K562 (cell line): ENCODE measurements around the gene PRM3. TPM values are rescaled to one million over a fixed set of nuclear protein-coding genes. Genes with fewer than 3 reads are reported as not detected.

ENCODE experiments used
- ATAC-seq: fragments of 200-7000 bp; cut with Tn5 transposase; 3 replicates; pipeline ENCODE4 v1.9.1; 2020; ENCODE audit warnings: moderate library complexity
- BruUV-seq: library from RNA; stranded (reverse); fragments of 400-500 nt; replicated peaks from 2 replicates; lab custom pipeline; 2021; lab: Mats Ljungman, UMichigan
- CTCF ChIA-PET: fragments of 300-600 bp; formaldehyde crosslinking; extraction: SDS; loops from one replicate; lab custom pipeline; 2021; ENCODE audit warnings: low intra/inter-chr PET ratio; lab: Yijun Ruan, JAX
- POLR2A ChIA-PET: fragments of 300-600, 350-650 bp; sonication (Branson Sonifier 250); formaldehyde crosslinking; extraction: SDS; loops from one replicate; lab custom pipeline; 2021; ENCODE audit warnings: antibody characterized with exemption, inconsistent platforms; lab: Yijun Ruan, JAX
- DNase-seq, 4 experiments: peaks; one replicate each; pipeline versions ENCODE4 v3.0.0 to v3.0.0-alpha.2; 2011 to 2018; ENCODE audit warnings: low spot score in 3 of 4, mixed read lengths in 3 of 4; ENCODE audit errors: extremely low read depth in 1 of 4
- FAIRE-seq: peaks from 2 replicates; lab custom pipeline; 2011; peaks lifted over from hg19 to GRCh38; lab: Jason Lieb, UNC
- H2AFZ ChIP-seq: 2 replicates; pipeline ENCODE4 v1.6.0; 2011; ENCODE audit warnings: low read depth, low read length, control low read depth, inconsistent platforms
- H3K27ac ChIP-seq: fragments of 200-600 bp; 3 replicates; pipeline ENCODE4 v1.8.0; 2011; ENCODE audit warnings: low read depth, mild to moderate bottlenecking, control low read depth, inconsistent platforms, low read length, moderate library complexity, mixed read lengths; ENCODE audit errors: extremely low read depth
- H3K27me3 ChIP-seq, 2 experiments: fragments of 300-600 bp in 1 of 2; 2 replicates in 1 of 2; 3 replicates in 1 of 2; pipeline versions ENCODE4 v1.6.0 to v1.8.0; 2011; ENCODE audit warnings: inconsistent platforms in 2 of 2, low read length in 2 of 2, mild to moderate bottlenecking in 1 of 2, mixed read lengths in 1 of 2, moderate library complexity in 1 of 2; ENCODE audit not compliant: control insufficient read depth in 2 of 2, insufficient read depth in 2 of 2
- H3K36me3 ChIP-seq: fragments of 300-600 bp; 3 replicates; pipeline ENCODE4 v1.8.0; 2011; ENCODE audit warnings: mild to moderate bottlenecking, low read length, inconsistent platforms; ENCODE audit not compliant: control insufficient read depth, insufficient read depth
- H3K4me1 ChIP-seq, 2 experiments: fragments of 200-600 bp in 1 of 2; replicated peaks in 1 of 2; 2 replicates in 1 of 2; 3 replicates in 1 of 2; pipeline versions ENCODE4 v1.5.1 to v1.8.0; 2011; ENCODE audit warnings: inconsistent platforms in 2 of 2, low read length in 2 of 2, mild to moderate bottlenecking in 1 of 2, mixed read lengths in 1 of 2, moderate library complexity in 1 of 2; ENCODE audit not compliant: control insufficient read depth in 2 of 2, insufficient read depth in 2 of 2
- H3K4me2 ChIP-seq: 2 replicates; pipeline ENCODE4 v1.6.1; 2011; ENCODE audit warnings: low read length, control low read depth, inconsistent platforms, mixed read lengths; ENCODE audit not compliant: insufficient read depth
- H3K4me3 ChIP-seq: fragments of 200-600 bp; sonication (generic), shearing (Covaris generic); 2 replicates; pipeline ENCODE4 v1.5.1; 2016; ENCODE audit warnings: control low read depth, inconsistent platforms
- H3K79me2 ChIP-seq: fragments of 200-600 bp; 3 replicates; pipeline ENCODE4 v1.8.0; 2011; ENCODE audit warnings: low read length, inconsistent platforms; ENCODE audit not compliant: control insufficient read depth, insufficient read depth
- H3K9ac ChIP-seq, 2 experiments: 2 replicates each; pipeline versions ENCODE4 v1.6.0 to v1.6.1; 2011; ENCODE audit warnings: low read depth in 2 of 2, low read length in 2 of 2, control low read depth in 1 of 2, inconsistent platforms in 1 of 2, mild to moderate bottlenecking in 1 of 2, mixed read lengths in 1 of 2; ENCODE audit not compliant: insufficient read depth in 1 of 2
- H3K9me1 ChIP-seq: one replicate; pipeline ENCODE4 v1.6.0; 2011; ENCODE audit warnings: inconsistent platforms, mild to moderate bottlenecking, low read length, moderate library complexity; ENCODE audit not compliant: control insufficient read depth, insufficient read depth
- H3K9me3 ChIP-seq: replicated peaks from 2 replicates; pipeline ENCODE4 v1.5.1; 2011; ENCODE audit warnings: low read depth, low read length, inconsistent platforms; ENCODE audit not compliant: control insufficient read depth, insufficient read depth
- H4K20me1 ChIP-seq: replicated peaks from 2 replicates; pipeline ENCODE4 v1.6.1; 2011; ENCODE audit warnings: low read length, inconsistent platforms, mixed read lengths; ENCODE audit not compliant: control insufficient read depth, insufficient read depth
- DDX20 ChIP-seq: fragments of 450-650 bp; IDR thresholded peaks from 2 replicates; pipeline ENCODE4 v1.6.1; 2016; ENCODE audit warnings: missing genetic modification characterization, low read depth, mild to moderate bottlenecking, missing compliant biosample characterization, moderate library complexity
- DMBX1 ChIP-seq: fragments of 250-450 bp; sonication (Bioruptor Pico); IDR thresholded peaks from 2 replicates; pipeline ENCODE4 v1.8.0; 2022; ENCODE audit warnings: inconsistent platforms, mild to moderate bottlenecking, moderate library complexity, borderline replicate concordance
- IFI16 ChIP-seq: fragments of 250-450 bp; sonication (Bioruptor Pico); IDR thresholded peaks from 2 replicates; pipeline ENCODE4 v2.1.2; 2022; ENCODE audit warnings: mild to moderate bottlenecking, inconsistent platforms
- NFRKB ChIP-seq: fragments of 450-650 bp; IDR thresholded peaks from 2 replicates; pipeline ENCODE4 v1.6.1; 2016; ENCODE audit warnings: low read depth
- RCOR1 ChIP-seq, 2 experiments: IDR thresholded peaks; 2 replicates each; pipeline ENCODE4 v1.6.1; 2012; ENCODE audit warnings: low read depth in 2 of 2, low read length in 2 of 2, borderline replicate concordance in 1 of 2, improper control_type of control experiment in 1 of 2
- SREBF2 ChIP-seq: sonication (generic); formaldehyde crosslinking; IDR thresholded peaks from 2 replicates; pipeline ENCODE4 v1.4.0; 2020; ENCODE audit warnings: mild to moderate bottlenecking, missing genetic modification reagents
- WGBS: fragments of 100-300 bp; shearing (Covaris generic); methylation state at CpG from one replicate; pipeline ENCODE4 v1.1.6; 2016; ENCODE audit warnings: low coverage, mixed read lengths; ENCODE audit not compliant: insufficient coverage; ENCODE audit errors: missing lambda C conversion rate; 5-methylcytosine and 5-hydroxymethylcytosine counted together
- in situ Hi-C: fragments of 300-500 bp; cut with MboI; formaldehyde crosslinking; loops from 4 replicates; pipeline ENCODE4 v1.15.0; 2018; ENCODE audit warnings: inconsistent platforms, mixed read lengths
- intact Hi-C: fragments of 100-400 bp; cut with micrococcal nuclease; formaldehyde crosslinking; loops from 2 replicates; pipeline ENCODE4 v1.14.2; 2022
- polyA plus RNA-seq, 8 experiments: library from polyadenylated mRNA; depleted of rRNA in 4 of 8; stranded (reverse) in 5 of 8; unstranded in 3 of 8; fragments of >200 nt; fragmentation: Nextera tagmentation in 2 of 8; fragmentation: Illumina TruSeq in 1 of 8; extraction: Ambion mirVana in 2 of 8; extraction: Trizol in 1 of 8; gene quantifications; 2 replicates each; pipeline versions ENCODE4 v1.2.1 to v1.2.3, GENCODE V29; 2011 to 2014; ENCODE audit warnings: inconsistent platforms in 1 of 8, missing spikeins in 1 of 8
- total RNA-seq, 7 experiments: library from RNA; depleted of rRNA in 6 of 7; stranded (reverse); fragments of >200 nt in 6 of 7; fragmentation: Illumina TruSeq in 2 of 7; extraction: Trizol in 2 of 7; gene quantifications; 2 replicates each; pipeline versions ENCODE4 v1.2.1 to v1.2.3, GENCODE V29; 2011 to 2021; ENCODE audit warnings: low replicate concordance in 1 of 7
- TF ChIP-seq, protein P1 (sequence below), 2 experiments: fragments of 450-650 bp; formaldehyde crosslinking in 1 of 2; IDR thresholded peaks; 2 replicates each; pipeline versions ENCODE4 v1.4.0 to v1.6.1; 2014 to 2020; ENCODE audit warnings: mild to moderate bottlenecking in 2 of 2, borderline replicate concordance in 1 of 2, low read depth in 1 of 2
- TF ChIP-seq, protein P2 (sequence below): sonication (generic); formaldehyde crosslinking; IDR thresholded peaks from 2 replicates; pipeline ENCODE4 v1.9.0; 2022; ENCODE audit warnings: mild to moderate bottlenecking, missing genetic modification reagents

Gene PRM3
- total and polyA plus RNA-seq, 9 of the 15 experiments (the other 6 are each of a cell fraction or from before 2014, with no cell fraction given) = not detected

DNA sequence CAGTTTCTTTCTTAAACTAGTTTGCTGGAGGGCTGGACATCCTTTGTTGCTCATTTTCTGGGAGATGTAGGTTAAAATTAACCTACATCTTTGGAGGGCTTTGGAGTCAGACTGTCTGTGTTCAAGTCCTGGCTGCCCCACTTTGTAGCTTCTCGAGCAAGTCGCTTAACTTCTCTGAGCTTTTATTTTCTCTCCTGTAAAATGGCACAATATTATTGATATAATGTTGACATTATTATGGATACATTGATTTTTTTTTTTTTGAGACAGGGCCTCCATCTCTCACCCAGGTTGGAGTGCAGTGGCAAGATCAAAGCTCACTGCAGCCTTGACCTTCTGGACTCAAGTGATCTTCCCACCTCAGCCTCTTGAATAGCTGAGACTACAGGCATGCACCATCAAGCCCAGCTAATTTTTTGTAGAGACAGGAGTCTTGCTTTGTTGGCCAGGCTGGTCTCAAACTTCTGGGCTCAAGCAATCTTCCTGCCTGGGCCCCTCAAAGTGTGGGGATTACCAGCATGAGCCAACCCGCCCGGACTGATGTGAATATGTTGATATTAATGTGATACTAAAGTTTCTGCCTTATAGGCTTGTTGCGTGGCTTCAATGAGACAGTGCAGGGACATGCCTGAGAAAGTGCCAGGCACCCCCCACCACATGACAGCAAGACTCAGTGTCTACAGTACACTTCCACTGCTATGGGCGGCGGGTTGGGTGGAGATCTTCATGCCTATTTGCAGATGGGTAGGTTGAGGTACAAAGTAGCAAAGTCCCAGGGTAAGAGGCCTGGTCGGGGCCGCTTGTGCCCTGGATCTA lies 40.3 kb upstream of the PRM3 start:
- no peaks in the 10 kb centered on the region for H3K36me3 ChIP-seq
- DNase-seq (no peak), ATAC-seq (no peak), FAIRE-seq (no peak)
- intact Hi-C loops (no loop called here), in situ Hi-C loops (no loop called here)
- CTCF ChIA-PET = no interaction called here
- H3K27me3 ChIP-seq = no peaks in the 10 kb centered on the region
- no peak overlapping the region for H3K27ac ChIP-seq
- H3K9me1 ChIP-seq = no peaks in the 10 kb centered on the region
- H4K20me1 ChIP-seq = no peaks in the 10 kb centered on the region
- no TSS peak for BruUV-seq
- peak overlapping the region in 1 of 2 experiments; percentile 45; a peak in 1 of 4 replicates for H3K9ac ChIP-seq
- TF ChIP-seq RCOR1 (IDR thresholded peaks at IDR 0.05; ENCODE audit: borderline replicate concordance in 1 of 2, low read depth in 2 of 2, low read length in 2 of 2) (no peak), DMBX1 (CRISPR knock-in tag) (no peak), DDX20 (tag) (no peak), IFI16 (no peak), NFRKB (no peak), SREBF2 (no peak)
- TF ChIP-seq, protein P1, sequence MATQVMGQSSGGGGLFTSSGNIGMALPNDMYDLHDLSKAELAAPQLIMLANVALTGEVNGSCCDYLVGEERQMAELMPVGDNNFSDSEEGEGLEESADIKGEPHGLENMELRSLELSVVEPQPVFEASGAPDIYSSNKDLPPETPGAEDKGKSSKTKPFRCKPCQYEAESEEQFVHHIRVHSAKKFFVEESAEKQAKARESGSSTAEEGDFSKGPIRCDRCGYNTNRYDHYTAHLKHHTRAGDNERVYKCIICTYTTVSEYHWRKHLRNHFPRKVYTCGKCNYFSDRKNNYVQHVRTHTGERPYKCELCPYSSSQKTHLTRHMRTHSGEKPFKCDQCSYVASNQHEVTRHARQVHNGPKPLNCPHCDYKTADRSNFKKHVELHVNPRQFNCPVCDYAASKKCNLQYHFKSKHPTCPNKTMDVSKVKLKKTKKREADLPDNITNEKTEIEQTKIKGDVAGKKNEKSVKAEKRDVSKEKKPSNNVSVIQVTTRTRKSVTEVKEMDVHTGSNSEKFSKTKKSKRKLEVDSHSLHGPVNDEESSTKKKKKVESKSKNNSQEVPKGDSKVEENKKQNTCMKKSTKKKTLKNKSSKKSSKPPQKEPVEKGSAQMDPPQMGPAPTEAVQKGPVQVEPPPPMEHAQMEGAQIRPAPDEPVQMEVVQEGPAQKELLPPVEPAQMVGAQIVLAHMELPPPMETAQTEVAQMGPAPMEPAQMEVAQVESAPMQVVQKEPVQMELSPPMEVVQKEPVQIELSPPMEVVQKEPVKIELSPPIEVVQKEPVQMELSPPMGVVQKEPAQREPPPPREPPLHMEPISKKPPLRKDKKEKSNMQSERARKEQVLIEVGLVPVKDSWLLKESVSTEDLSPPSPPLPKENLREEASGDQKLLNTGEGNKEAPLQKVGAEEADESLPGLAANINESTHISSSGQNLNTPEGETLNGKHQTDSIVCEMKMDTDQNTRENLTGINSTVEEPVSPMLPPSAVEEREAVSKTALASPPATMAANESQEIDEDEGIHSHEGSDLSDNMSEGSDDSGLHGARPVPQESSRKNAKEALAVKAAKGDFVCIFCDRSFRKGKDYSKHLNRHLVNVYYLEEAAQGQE (IDR thresholded peaks at IDR 0.05; ENCODE audit: borderline replicate concordance) = no peak
- TF ChIP-seq, protein P1 (CRISPR knock-in tag; IDR thresholded peaks at IDR 0.05; ENCODE audit: low read depth) = no peak
- TF ChIP-seq, protein P2, sequence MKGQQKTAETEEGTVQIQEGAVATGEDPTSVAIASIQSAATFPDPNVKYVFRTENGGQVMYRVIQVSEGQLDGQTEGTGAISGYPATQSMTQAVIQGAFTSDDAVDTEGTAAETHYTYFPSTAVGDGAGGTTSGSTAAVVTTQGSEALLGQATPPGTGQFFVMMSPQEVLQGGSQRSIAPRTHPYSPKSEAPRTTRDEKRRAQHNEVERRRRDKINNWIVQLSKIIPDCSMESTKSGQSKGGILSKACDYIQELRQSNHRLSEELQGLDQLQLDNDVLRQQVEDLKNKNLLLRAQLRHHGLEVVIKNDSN (CRISPR knock-in tag) = no peak
- H3K4me2 ChIP-seq = no peak overlapping the region
- 75% methylated on average over 9 of the region's 9 CpGs for WGBS
- H3K4me3 ChIP-seq = no peak overlapping the region
- peaks cover 11 to 20% of the 10 kb centered on the region in 2 experiments; a peak in 3 of 5 replicates for H3K4me1 ChIP-seq
- no peaks in the 10 kb centered on the region for H3K79me2 ChIP-seq
- POLR2A ChIA-PET = interaction anchor here (1.1 kb wide), 1 partner anchor 19 kb away, joined by 3 read pairs; no protein-coding TSS in a partner anchor
- no peak overlapping the region for H2AFZ ChIP-seq
- no peaks in the 10 kb centered on the region for H3K9me3 ChIP-seq
